ENCODE data around the gene EML4. TPM values are rescaled to one million over a fixed set of nuclear protein-coding genes. Genes with fewer than 3 reads are reported as not detected.
"Not testable (repeated sequence)": the region's sequence is repeated elsewhere in the genome, so short reads cannot be mapped to it uniquely, and the experiment has no call there.

Gene EML4
- total RNA-seq, 1 donor from 2014 or later: 95.8 TPM

- Mint-ChIP-seq H3K36me3 (ENCODE audit: low read depth) (peaks cover 65% of the 10 kb centered on the region), H3K4me3 (no peak overlapping the region), H3K4me1 (peaks cover 7% of the 10 kb centered on the region), H3K27me3 (no peaks in the 10 kb centered on the region), H3K27ac (no peak overlapping the region), H3K9me3 (no peaks in the 10 kb centered on the region)
- intact Hi-C loops (cut with micrococcal nuclease): no loop called here
- ATAC-seq (ENCODE audit: low read depth) (no peak), DNase-seq (no peak)
- no peak for TF ChIP-seq CTCF (IDR thresholded peaks at IDR 0.05)
- ChIA-PET CTCF (no interaction called here), POLR2A (no interaction called here)
These were observed 173.7 kb downstream of the EML4 start for GRCh38 chr2:42342795-42343241.

- H3K4me1 Mint-ChIP-seq: peaks cover 8% of the 10 kb centered on the region
- POLR2A ChIA-PET: no interaction called here
- intact Hi-C loops (cut with micrococcal nuclease): no loop called here
- peaks cover 66% of the 10 kb centered on the region for H3K36me3 Mint-ChIP-seq (ENCODE audit: low read depth)
- TF ChIP-seq CTCF (IDR thresholded peaks at IDR 0.05): no peak
- DNase-seq (no peak), ATAC-seq (ENCODE audit: low read depth) (no peak)
- CTCF ChIA-PET: no interaction called here
- no peaks in the 10 kb centered on the region for H3K27me3 Mint-ChIP-seq
- H3K9me3 Mint-ChIP-seq: no peaks in the 10 kb centered on the region
- no peak overlapping the region for H3K27ac Mint-ChIP-seq
- H3K4me3 Mint-ChIP-seq: no peak overlapping the region
These were observed 176.8 kb downstream of the EML4 start for GRCh38 chr2:42345986-42346385.

GRCh38 chr2:42346856-42347255 is 177.7 kb downstream of the EML4 start:
- CTCF ChIA-PET: interaction anchor here (0.6 kb wide), 1 partner anchor 65 kb away, joined by 4 read pairs; no protein-coding TSS in a partner anchor
- H3K4me3 Mint-ChIP-seq; H3K4me1 Mint-ChIP-seq; H3K27me3 Mint-ChIP-seq; H3K9me3 Mint-ChIP-seq; H3K27ac Mint-ChIP-seq; DNase-seq; POLR2A ChIA-PET; intact Hi-C loops (cut with micrococcal nuclease); ATAC-seq (ENCODE audit: low read depth): not testable (repeated sequence)
- H3K36me3 Mint-ChIP-seq (ENCODE audit: low read depth): peaks cover 71% of the 10 kb centered on the region

- intact Hi-C loops (cut with micrococcal nuclease); ATAC-seq (ENCODE audit: low read depth); H3K27me3 Mint-ChIP-seq; H3K27ac Mint-ChIP-seq; DNase-seq; H3K4me1 Mint-ChIP-seq; POLR2A ChIA-PET; CTCF ChIA-PET; H3K9me3 Mint-ChIP-seq; H3K4me3 Mint-ChIP-seq: not testable (repeated sequence)
- peaks cover 78% of the 10 kb centered on the region for H3K36me3 Mint-ChIP-seq (ENCODE audit: low read depth)
These were observed 178.4 kb downstream of the EML4 start for GRCh38 chr2:42347518-42347917.

GRCh38 chr2:42348113-42348805 is 179.1 kb downstream of the EML4 start:
- Mint-ChIP-seq H3K27me3 (no peaks in the 10 kb centered on the region), H3K4me3 (no peak overlapping the region), H3K36me3 (ENCODE audit: low read depth) (peaks cover 81% of the 10 kb centered on the region), H3K27ac (no peak overlapping the region), H3K4me1 (peaks cover 2% of the 10 kb centered on the region), H3K9me3 (no peaks in the 10 kb centered on the region)
- intact Hi-C loops (cut with micrococcal nuclease): no loop called here
- ATAC-seq (ENCODE audit: low read depth): no peak
- DNase-seq: no peak
- POLR2A ChIA-PET: no interaction called here
- CTCF ChIA-PET: no interaction called here
- no peak for TF ChIP-seq CTCF (IDR thresholded peaks at IDR 0.05)

GRCh38 chr2:42350434-42351063 is 181.4 kb downstream of the EML4 start:
- POLR2A ChIA-PET: interaction anchor here (0.7 kb wide), 1 partner anchor 26 kb away, joined by 3 read pairs; no protein-coding TSS in a partner anchor
- DNase-seq: no peak
- TF ChIP-seq CTCF (IDR thresholded peaks at IDR 0.05): no peak
- H3K27me3 Mint-ChIP-seq: no peaks in the 10 kb centered on the region
- no peak overlapping the region for H3K27ac Mint-ChIP-seq
- CTCF ChIA-PET: no interaction called here
- no peak overlapping the region for H3K4me3 Mint-ChIP-seq
- H3K36me3 Mint-ChIP-seq (ENCODE audit: low read depth): peaks cover 68% of the 10 kb centered on the region
- H3K9me3 Mint-ChIP-seq: no peaks in the 10 kb centered on the region
- H3K4me1 Mint-ChIP-seq: peaks cover 13% of the 10 kb centered on the region
- no peak for ATAC-seq (ENCODE audit: low read depth)
- intact Hi-C loops (cut with micrococcal nuclease): no loop called here

Data from activated B cell treated with CpG ODN at 0.5 μM for 24 hours (primary cell).